NCI-H774 (cell line): Measurements from ENCODE around the gene C6orf89.
"Not testable (repeated sequence)": the region's sequence is repeated elsewhere in the genome, so short reads cannot be mapped to it uniquely, and the experiment has no call there.

ENCODE experiments used
- DNase-seq: peaks from one replicate; lab custom pipeline; 2025; lab: John Stamatoyannopoulos, UW

C6orf89 gene

GRCh38 chr6:36924131-36924530 lies 38.4 kb downstream of the C6orf89 start:
- DNase-seq: no peak

GRCh38 chr6:36924778-36925374 lies 39.1 kb downstream of the C6orf89 start:
- DNase-seq: no peak

DNA sequence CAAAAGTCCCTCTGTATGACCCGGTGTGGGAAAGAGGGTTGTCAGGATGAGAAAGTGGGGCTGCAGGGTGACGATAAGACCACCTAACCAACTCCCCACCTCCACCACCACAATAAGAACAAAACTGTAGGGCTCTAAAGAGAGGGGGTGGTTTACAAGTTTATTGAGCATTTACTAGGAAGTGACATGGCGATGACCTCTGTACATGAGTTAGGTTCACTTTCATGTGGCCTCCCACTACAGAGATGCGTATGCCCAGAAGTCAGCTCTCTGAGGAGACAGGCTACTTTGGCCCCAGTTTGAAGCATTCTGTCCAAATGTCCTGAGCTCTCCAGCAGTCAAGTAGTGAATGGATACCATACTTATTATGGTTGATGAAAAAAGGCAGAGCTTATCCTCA lies 40.1 kb downstream of the C6orf89 start:
- DNase-seq: no peak

- DNase-seq: no peak
These were observed 41.2 kb downstream of the C6orf89 start for GRCh38 chr6:36926708-36927513.

DNA sequence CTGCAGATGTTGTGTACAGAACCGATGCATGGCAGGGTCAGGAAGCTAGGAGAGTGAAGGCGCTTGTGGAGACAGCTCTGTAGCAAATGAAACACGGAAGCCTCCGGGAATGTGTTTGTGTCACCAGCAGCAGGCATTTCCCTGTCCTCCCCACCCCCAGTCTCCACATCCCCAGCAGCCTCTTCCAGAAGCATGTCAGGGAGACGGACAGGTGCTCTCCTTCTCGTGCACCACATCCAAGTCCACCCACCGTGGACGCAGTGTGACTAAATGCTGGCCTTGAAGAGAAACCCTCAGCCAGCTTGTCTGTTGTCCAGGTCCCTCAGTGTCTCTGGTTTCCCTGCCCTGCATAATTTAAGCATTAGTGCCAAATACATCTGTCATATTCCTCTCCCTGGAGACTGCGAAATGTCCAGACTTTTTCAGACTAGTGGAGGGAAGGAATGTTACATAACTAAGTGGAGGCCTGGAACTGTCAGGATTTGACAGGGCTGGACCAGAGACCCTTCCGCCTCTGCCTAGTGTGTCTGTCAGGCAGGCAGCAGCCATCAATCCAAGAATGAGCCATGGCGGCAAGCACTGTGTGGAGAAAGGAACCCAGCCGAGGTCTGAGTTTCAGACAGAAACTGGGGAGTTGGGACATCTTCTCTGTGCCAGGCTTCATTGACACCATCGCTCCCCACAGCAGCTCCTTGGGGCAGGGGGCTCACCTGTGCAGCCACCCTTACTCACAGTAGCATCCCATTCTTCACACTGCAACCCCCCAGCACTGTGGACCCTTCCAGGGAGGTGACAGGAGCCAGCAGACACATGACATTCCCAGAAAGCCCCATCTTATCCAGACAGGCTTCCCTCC lies 42.2 kb downstream of the C6orf89 start:
- DNase-seq: no peak

DNA sequence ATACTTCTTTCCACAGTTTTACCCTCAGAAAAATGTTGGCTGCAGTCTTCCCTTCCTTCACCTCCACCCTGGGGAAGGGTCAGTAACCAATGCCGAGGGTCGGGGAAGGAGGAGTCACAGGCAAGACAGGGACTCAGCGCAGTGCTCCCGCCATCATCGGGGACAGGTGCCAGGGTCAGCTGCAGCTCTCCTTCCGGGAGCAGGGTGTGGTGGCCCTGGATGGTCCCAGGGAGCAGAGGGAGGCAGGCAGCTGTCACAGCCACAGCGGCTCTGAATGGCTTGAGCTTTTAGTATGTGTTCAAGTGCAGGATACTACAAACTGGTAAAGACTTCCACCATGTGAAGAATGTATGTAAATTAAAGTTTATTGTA lies 42.8 kb downstream of the C6orf89 start:
- no peak for DNase-seq

DNA sequence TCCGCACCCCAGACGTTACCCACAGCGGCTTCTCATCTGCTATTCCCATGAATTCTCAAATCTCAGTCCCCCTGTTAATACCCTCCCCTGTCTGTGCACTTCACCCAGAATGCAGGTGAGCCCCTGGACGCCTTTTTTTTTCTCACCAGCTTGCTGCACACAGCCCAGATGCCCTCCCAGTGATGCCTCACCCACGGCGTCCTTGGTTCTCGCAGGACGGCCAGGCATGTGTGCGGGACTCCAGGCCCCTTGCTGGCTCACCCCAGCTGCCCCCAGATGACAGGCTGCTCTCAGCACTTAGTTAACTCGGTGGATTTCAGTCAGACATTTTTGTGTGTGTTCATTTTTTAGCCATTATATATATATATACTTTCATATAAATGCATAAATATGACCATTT lies 43.4 kb downstream of the C6orf89 start:
- no peak for DNase-seq

- no peak for DNase-seq
These were observed 43.9 kb downstream of the C6orf89 start for GRCh38 chr6:36929607-36930006.

GRCh38 chr6:36930483-36930882 lies 44.7 kb downstream of the C6orf89 start:
- no peak for DNase-seq

DNA sequence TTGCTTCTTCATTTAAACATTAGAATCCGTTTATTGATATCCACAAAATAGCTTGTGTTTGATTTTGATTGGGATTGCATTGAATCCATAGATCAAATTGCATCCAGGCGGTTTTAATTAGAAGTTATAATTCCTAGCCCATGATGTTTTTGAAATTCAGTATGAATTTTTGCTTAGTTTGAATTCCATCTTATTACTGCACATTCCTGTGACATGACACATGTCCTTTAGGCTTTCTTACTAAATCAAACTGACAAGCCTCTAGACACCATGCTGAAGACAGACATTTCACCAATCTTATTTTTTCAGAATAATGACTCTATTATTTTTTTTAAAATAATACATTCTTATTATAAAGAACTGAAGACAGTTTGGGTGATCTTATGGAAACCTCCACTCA lies 47.4 kb downstream of the C6orf89 start:
- DNase-seq: no peak

GRCh38 chr6:36933519-36933918 lies 47.8 kb downstream of the C6orf89 start:
- no peak for DNase-seq

GRCh38 chr6:36934901-36935300 lies 49.1 kb downstream of the C6orf89 start:
- DNase-seq: no peak

DNA sequence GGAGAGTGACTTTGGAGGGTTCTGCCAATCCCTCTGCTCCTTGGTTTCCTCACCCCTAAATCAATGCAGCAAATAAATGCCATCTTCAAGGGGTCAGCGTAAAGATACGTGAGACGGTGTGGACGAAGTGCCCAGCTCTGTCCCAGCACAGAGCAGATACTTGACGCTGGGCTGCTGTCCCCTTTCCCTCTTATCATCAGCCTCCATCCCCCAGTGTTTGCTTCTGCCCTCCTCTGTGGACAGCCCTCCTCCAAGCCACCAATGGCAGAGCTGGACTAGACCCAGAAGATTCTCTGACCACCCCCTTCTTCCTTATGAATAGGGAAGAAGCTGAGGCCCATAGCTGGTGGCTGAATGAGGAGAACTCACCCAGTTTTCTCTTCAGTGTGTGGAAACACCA lies 51.1 kb downstream of the C6orf89 start:
- no peak for DNase-seq

DNA sequence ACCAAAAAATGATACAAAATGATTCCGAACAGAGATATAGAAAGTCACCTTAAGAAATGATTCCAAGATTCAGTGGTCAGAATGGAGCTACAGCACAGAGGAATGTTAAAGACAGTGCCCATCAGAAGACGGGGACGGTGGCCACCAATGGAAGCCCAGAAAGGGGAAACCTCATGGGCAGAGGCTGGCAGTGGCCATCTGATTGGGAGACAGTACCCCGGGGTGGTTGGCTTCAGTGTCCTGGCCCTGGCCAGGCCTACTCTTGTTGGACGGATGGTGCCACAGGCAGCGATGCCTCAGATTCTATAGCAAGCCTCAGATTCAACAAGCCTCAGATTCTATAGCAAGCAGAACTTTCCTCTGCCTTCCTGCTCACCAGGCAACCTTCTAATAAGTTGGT lies 52.1 kb downstream of the C6orf89 start:
- DNase-seq: no peak

GRCh38 chr6:36938536-36938935 lies 52.8 kb downstream of the C6orf89 start:
- no peak for DNase-seq

GRCh38 chr6:36939005-36939404 lies 53.3 kb downstream of the C6orf89 start:
- not testable (repeated sequence) for DNase-seq

- DNase-seq: no peak
These were observed 54.3 kb downstream of the C6orf89 start for GRCh38 chr6:36940027-36940426.

GRCh38 chr6:36941561-36941960 lies 55.8 kb downstream of the C6orf89 start:
- DNase-seq: not testable (repeated sequence)

DNA sequence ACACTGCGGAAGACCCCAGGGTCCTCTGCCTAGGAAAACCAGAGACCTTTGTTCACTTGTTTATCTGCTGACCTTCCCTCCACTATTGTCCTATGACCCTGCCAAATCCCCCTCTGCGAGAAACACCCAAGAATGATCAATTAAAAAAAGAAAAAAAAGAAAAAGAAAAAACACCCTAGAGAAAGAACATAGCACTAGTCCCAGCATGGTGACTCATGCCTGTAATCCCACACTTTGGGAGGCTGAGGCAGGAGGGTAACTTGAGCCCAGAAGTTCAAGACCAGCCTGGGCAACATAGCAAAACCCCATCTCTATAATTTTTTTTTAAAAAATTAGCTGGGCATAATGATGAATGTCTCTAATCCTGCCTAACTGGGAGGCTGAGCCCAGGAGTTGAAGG lies 56.6 kb downstream of the C6orf89 start:
- not testable (repeated sequence) for DNase-seq

- no peak for DNase-seq
These were observed 58.9 kb downstream of the C6orf89 start for GRCh38 chr6:36944650-36945049.

GRCh38 chr6:36945301-36945700 lies 59.5 kb downstream of the C6orf89 start:
- DNase-seq: no peak

DNA sequence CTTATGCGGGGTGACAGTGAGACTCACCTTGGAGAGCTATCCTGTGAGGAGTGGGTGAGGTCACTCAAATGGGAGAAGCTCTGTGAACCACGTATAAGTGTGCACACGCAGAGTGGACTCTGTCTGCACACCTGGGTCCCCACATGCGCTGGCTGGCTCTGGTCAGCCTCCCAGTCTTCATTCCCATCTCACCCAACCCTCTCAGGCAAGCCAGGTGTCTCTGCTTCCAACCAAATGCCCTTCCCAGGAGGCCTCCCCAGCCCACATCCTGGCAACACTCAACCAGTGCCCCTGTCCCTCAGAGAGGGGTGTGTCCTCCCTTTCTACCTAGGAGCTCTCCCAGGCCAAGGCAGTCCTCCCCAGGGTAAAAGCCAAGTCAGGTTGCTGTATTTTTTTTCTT lies 60.8 kb downstream of the C6orf89 start:
- no peak for DNase-seq
